PC-3 (cell line): ENCODE results near the gene ASXL1.

Experiments used
- EZH2 ChIP-seq: fragments of 300-600 bp; sonication (generic); IDR thresholded peaks from one replicate; pipeline ENCODE4 v1.6.1; 2017; ENCODE audit warnings: antibody characterized with exemption, mild to moderate bottlenecking, low read length; ENCODE audit not compliant: unreplicated experiment
- EZH2phosphoT487 ChIP-seq: fragments of 300-600 bp; sonication (generic); IDR thresholded peaks from 2 replicates; pipeline ENCODE4 v1.6.1; 2018; ENCODE audit warnings: mild to moderate bottlenecking, antibody characterized with exemption, low read length, borderline replicate concordance
- TF ChIP-seq, protein P1 (sequence below): fragments of 300-600 bp; sonication (generic); conservative IDR thresholded peaks from 2 replicates; pipeline ENCODE4 v1.5.1; 2017; ENCODE audit warnings: antibody characterized with exemption, low read depth, mild to moderate bottlenecking, low read length

DNA sequence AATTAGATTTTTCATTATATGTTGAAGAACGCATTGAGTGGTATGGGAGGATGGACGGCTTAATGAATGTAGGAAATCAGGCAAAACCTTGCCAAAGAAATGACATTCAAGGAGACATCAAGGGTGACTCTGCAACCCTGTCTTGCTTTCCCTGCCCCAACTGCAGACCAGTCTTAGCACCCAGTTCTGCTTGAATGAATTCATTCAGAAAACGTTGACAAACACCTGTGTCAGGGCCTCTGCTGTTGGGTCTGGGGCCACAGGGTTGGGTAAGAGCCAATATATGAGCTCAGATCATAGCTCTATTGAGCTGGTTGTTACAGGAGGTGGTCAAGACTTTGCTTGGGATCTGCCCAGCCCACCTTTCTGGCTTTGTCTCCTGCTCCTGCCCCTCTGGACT, 7.7 kb upstream of the ASXL1 start:
- TF ChIP-seq EZH2 (no peak), EZH2phosphoT487 (no peak)
- TF ChIP-seq, protein P1, sequence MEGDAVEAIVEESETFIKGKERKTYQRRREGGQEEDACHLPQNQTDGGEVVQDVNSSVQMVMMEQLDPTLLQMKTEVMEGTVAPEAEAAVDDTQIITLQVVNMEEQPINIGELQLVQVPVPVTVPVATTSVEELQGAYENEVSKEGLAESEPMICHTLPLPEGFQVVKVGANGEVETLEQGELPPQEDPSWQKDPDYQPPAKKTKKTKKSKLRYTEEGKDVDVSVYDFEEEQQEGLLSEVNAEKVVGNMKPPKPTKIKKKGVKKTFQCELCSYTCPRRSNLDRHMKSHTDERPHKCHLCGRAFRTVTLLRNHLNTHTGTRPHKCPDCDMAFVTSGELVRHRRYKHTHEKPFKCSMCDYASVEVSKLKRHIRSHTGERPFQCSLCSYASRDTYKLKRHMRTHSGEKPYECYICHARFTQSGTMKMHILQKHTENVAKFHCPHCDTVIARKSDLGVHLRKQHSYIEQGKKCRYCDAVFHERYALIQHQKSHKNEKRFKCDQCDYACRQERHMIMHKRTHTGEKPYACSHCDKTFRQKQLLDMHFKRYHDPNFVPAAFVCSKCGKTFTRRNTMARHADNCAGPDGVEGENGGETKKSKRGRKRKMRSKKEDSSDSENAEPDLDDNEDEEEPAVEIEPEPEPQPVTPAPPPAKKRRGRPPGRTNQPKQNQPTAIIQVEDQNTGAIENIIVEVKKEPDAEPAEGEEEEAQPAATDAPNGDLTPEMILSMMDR = no peak
